Keratinocyte (primary cell): ENCODE data around the gene UBIAD1. TPM values are rescaled to one million over a fixed set of nuclear protein-coding genes. Genes with fewer than 3 reads are reported as not detected.

Source experiments
- DNase-seq: peaks from one replicate; pipeline ENCODE4 v3.0.0-alpha.2; 2011; ENCODE audit warnings: low read depth, missing footprints, low spot score
- FAIRE-seq: peaks from 2 replicates; lab custom pipeline; 2011; peaks lifted over from hg19 to GRCh38; lab: Jason Lieb, UNC
- H2AFZ ChIP-seq: 2 replicates; pipeline ENCODE4 v1.6.0; 2012; ENCODE audit warnings: low read length, control low read depth, inconsistent platforms; ENCODE audit not compliant: control insufficient read depth
- H3K27ac ChIP-seq: 2 replicates; pipeline ENCODE4 v1.5.1; 2011; ENCODE audit warnings: low read length; ENCODE audit not compliant: control insufficient read depth, insufficient read depth
- H3K27me3 ChIP-seq: 3 replicates; pipeline ENCODE4 v1.6.0; 2011; ENCODE audit warnings: low read length; ENCODE audit not compliant: control insufficient read depth, insufficient read depth; ENCODE audit errors: extremely low read depth
- H3K36me3 ChIP-seq, 2 experiments: 2 replicates in 1 of 2; 3 replicates in 1 of 2; pipeline ENCODE4 v1.5.1; 2011; ENCODE audit warnings: low read length in 2 of 2, mild to moderate bottlenecking in 1 of 2; ENCODE audit not compliant: control insufficient read depth in 2 of 2, insufficient read depth in 2 of 2; ENCODE audit errors: extremely low read depth in 1 of 2
- H3K4me1 ChIP-seq: 3 replicates; pipeline ENCODE4 v1.5.1; 2011; ENCODE audit warnings: low read length; ENCODE audit not compliant: control insufficient read depth, insufficient read depth; ENCODE audit errors: extremely low read depth
- H3K4me2 ChIP-seq: 3 replicates; pipeline ENCODE4 v1.6.0; 2011; ENCODE audit warnings: low read depth, low read length; ENCODE audit not compliant: control insufficient read depth, insufficient read depth; ENCODE audit errors: extremely low read depth
- H3K4me3 ChIP-seq, 3 experiments: fragments of 200-600 bp in 1 of 3; sonication (generic) in 1 of 3; 2 replicates in 2 of 3; 3 replicates in 1 of 3; pipeline ENCODE4 v1.5.1; 2011 to 2016; ENCODE audit warnings: low read length in 3 of 3, mild to moderate bottlenecking in 3 of 3, control low read depth in 2 of 3, inconsistent platforms in 1 of 3, low read depth in 1 of 3, mixed read lengths in 1 of 3, mixed run types in 1 of 3, moderate library complexity in 1 of 3; ENCODE audit not compliant: control insufficient read depth in 2 of 3, insufficient read depth in 2 of 3; ENCODE audit errors: extremely low read depth in 1 of 3
- H3K79me2 ChIP-seq: 2 replicates; pipeline ENCODE4 v1.6.0; 2012; ENCODE audit warnings: low read length; ENCODE audit not compliant: control insufficient read depth, insufficient read depth
- H3K9ac ChIP-seq: 3 replicates; pipeline ENCODE4 v1.6.0; 2011; ENCODE audit warnings: low read length; ENCODE audit not compliant: control insufficient read depth, insufficient read depth; ENCODE audit errors: extremely low read depth
- H3K9me1 ChIP-seq: 3 replicates; pipeline ENCODE4 v1.6.0; 2011; ENCODE audit warnings: low read length; ENCODE audit not compliant: control insufficient read depth, insufficient read depth; ENCODE audit errors: extremely low read depth
- H3K9me3 ChIP-seq: 2 replicates; pipeline ENCODE4 v1.5.1; 2012; ENCODE audit warnings: low read depth, low read length; ENCODE audit not compliant: control insufficient read depth
- H4K20me1 ChIP-seq: 3 replicates; pipeline ENCODE4 v1.6.0; 2011; ENCODE audit warnings: low read length; ENCODE audit not compliant: control insufficient read depth, insufficient read depth; ENCODE audit errors: extremely low read depth
- EZH2 ChIP-seq: IDR thresholded peaks from one replicate; pipeline ENCODE4 v1.6.1; 2012; ENCODE audit warnings: inconsistent platforms, mild to moderate bottlenecking, low read length, moderate library complexity
- dilution Hi-C: fragments of 300-500 bp; cut with MboI; formaldehyde crosslinking; loops from one replicate; pipeline ENCODE4 v1.7.0; 2020; ENCODE audit warnings: low sequenced_read_pairs; ENCODE audit not compliant: extremely low pct_ligation_motif_present
- polyA plus RNA-seq, 5 experiments: library from polyadenylated mRNA; depleted of rRNA in 3 of 5; stranded (reverse) in 3 of 5; stranded (forward) in 1 of 5; unstranded in 1 of 5; fragments of >200 nt; gene quantifications; 1 replicate in 1 of 5; 2 replicates in 3 of 5; 3 replicates in 1 of 5; pipeline versions ENCODE4 v1.2.1 to v1.2.3, GENCODE V29; 2011 to 2012; ENCODE audit warnings: missing spikeins in 2 of 5, low read depth in 1 of 5, low replicate concordance in 1 of 5
- TF ChIP-seq, protein P1 (sequence below), 3 experiments: IDR thresholded peaks in 1 of 3; conservative IDR thresholded peaks in 1 of 3; optimal IDR thresholded peaks in 1 of 3; 2 replicates in 2 of 3; 3 replicates in 1 of 3; pipeline versions ENCODE3 to v1.5.1; 2011; ENCODE audit warnings: low read length in 3 of 3, mild to moderate bottlenecking in 3 of 3, moderate library complexity in 2 of 3, control low read depth in 1 of 3, inconsistent platforms in 1 of 3; ENCODE audit not compliant: insufficient read depth in 2 of 3; ENCODE audit errors: extremely low read depth in 1 of 3

The UBIAD1 gene
- polyA plus RNA-seq, 1 donor (not counting 4 experiments of a cell fraction or from before 2014, with no cell fraction given): 9.9 TPM

DNA sequence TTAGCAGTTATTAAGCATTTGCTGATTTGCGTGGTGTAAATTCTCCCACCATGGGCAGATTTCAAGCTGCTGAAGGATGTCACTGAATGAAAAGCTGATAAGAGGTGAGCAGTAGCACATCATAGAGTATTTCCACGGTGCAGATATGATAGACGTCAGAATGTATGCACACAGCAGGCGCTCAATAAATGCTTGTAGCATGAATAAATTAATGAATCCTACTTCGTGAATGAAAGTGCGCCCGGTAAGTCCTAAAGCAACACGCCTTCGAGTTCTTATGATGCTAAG, 510 bp upstream of the UBIAD1 start:
- DNase-seq (no peak), FAIRE-seq (no peak)
- Histone ChIP-seq H3K9me1 (no peaks in the 10 kb centered on the region), H3K36me3 (no peaks in the 10 kb centered on the region), H3K9ac (no peak overlapping the region), H2AFZ (peak overlapping the region; percentile 79), H3K4me1 (peaks cover 9% of the 10 kb centered on the region), H3K9me3 (no peaks in the 10 kb centered on the region), H3K4me2 (peak overlapping the region; percentile 82), H4K20me1 (no peaks in the 10 kb centered on the region), H3K79me2 (peaks cover 23% of the 10 kb centered on the region), H3K27me3 (no peaks in the 10 kb centered on the region), H3K27ac (no peak overlapping the region), H3K4me3 (peak overlapping the region in 1 of 3 experiments; percentile 27)
- dilution Hi-C loops: no loop called here
- TF ChIP-seq EZH2: no peak

DNA sequence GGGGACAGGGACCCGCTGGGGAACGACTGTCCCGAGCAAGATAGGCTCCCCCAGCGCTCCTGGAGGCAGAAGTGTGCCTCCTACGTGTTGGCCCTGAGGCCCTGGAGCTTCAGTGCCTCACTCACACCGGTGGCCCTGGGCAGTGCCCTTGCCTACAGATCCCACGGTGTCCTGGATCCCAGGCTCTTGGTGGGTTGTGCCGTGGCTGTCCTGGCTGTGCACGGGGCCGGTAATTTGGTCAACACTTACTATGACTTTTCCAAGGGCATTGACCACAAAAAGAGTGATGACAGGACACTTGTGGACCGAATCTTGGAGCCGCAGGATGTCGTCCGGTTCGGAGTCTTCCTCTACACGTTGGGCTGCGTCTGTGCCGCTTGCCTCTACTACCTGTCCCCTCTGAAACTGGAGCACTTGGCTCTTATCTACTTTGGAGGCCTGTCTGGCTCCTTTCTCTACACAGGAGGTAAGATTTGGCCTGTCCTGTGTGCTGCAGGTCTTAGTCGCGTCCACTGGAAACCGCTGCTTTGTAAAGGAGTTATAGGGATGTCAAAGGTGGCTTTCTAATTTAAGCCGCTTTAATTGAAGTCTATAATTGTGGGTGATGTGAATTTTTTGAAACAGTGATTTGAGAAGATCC, 717 bp downstream of the UBIAD1 start:
- H3K4me2 ChIP-seq: peak overlapping the region; percentile 79
- peaks cover 23% of the 10 kb centered on the region for H3K79me2 ChIP-seq
- peak overlapping the region; percentile 92 for H3K9ac ChIP-seq
- peak overlapping the region; percentile 87 for H3K27ac ChIP-seq
- no peaks in the 10 kb centered on the region for H3K9me3 ChIP-seq
- H3K9me1 ChIP-seq: no peaks in the 10 kb centered on the region
- peak overlapping the region; percentile 62 to 92 (median 84) for H3K4me3 ChIP-seq
- no peak for DNase-seq
- H3K27me3 ChIP-seq: no peaks in the 10 kb centered on the region
- H2AFZ ChIP-seq: peak overlapping the region; percentile 95
- H4K20me1 ChIP-seq: no peaks in the 10 kb centered on the region
- H3K4me1 ChIP-seq: peaks cover 9% of the 10 kb centered on the region
- H3K36me3 ChIP-seq: no peaks in the 10 kb centered on the region
- no peak for FAIRE-seq
- dilution Hi-C loops: no loop called here
- no peak for TF ChIP-seq EZH2
- TF ChIP-seq, protein P1, sequence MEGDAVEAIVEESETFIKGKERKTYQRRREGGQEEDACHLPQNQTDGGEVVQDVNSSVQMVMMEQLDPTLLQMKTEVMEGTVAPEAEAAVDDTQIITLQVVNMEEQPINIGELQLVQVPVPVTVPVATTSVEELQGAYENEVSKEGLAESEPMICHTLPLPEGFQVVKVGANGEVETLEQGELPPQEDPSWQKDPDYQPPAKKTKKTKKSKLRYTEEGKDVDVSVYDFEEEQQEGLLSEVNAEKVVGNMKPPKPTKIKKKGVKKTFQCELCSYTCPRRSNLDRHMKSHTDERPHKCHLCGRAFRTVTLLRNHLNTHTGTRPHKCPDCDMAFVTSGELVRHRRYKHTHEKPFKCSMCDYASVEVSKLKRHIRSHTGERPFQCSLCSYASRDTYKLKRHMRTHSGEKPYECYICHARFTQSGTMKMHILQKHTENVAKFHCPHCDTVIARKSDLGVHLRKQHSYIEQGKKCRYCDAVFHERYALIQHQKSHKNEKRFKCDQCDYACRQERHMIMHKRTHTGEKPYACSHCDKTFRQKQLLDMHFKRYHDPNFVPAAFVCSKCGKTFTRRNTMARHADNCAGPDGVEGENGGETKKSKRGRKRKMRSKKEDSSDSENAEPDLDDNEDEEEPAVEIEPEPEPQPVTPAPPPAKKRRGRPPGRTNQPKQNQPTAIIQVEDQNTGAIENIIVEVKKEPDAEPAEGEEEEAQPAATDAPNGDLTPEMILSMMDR (optimal IDR thresholded peaks at IDR 0.05 in 1 of 3, IDR thresholded peaks at IDR 0.05 in 1 of 3, conservative IDR thresholded peaks at IDR 0.05 in 1 of 3; ENCODE audit: extremely low read depth in 1 of 3, insufficient read depth in 2 of 3, low read length in 3 of 3): no peak

DNA sequence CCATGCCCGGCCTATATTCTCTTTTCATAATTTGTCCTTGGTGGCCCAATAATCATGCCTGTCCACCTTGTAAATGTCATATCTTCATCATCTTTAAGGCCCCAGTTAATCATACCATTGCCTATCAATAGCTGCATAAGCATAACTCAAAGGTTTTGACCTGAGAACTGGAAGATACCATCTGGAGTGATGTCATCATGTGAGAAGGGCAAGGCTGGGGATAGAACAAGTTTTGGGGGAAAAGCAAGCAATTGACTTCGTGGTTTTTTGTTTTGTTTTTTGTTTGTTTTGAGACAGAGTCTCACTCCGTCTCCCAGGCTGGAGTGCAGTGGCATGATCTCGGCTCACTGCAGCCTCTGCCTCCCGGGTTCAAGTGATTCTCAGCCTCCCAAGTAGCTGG, 6.2 kb downstream of the UBIAD1 start:
- Histone ChIP-seq H3K27me3 (no peaks in the 10 kb centered on the region), H3K79me2 (peaks cover 21% of the 10 kb centered on the region), H3K4me1 (peaks cover 6% of the 10 kb centered on the region), H3K27ac (no peak overlapping the region), H2AFZ (no peak overlapping the region), H3K36me3 (no peaks in the 10 kb centered on the region), H3K9me3 (no peaks in the 10 kb centered on the region), H3K4me3 (no peak overlapping the region), H3K9ac (no peak overlapping the region), H3K9me1 (no peaks in the 10 kb centered on the region), H4K20me1 (peaks cover 4% of the 10 kb centered on the region), H3K4me2 (no peak overlapping the region)
- dilution Hi-C loops: no loop called here
- DNase-seq (no peak), FAIRE-seq (no peak)
- TF ChIP-seq, protein P1 (optimal IDR thresholded peaks at IDR 0.05 in 1 of 3, IDR thresholded peaks at IDR 0.05 in 1 of 3, conservative IDR thresholded peaks at IDR 0.05 in 1 of 3; ENCODE audit: extremely low read depth in 1 of 3, insufficient read depth in 2 of 3, low read length in 3 of 3): no peak
- TF ChIP-seq EZH2: no peak
